Spleen (tissue), 7 donors: ENCODE results near the gene TNFRSF13B.

Experiments used
- POLR2A ChIP-seq, 3 donors: fragments of 450-650 bp; IDR thresholded peaks; one replicate each; pipeline ENCODE4 v1.5.1; 2017; ENCODE audit warnings: antibody characterized with exemption in 3 of 3, mild to moderate bottlenecking in 1 of 3
- POLR2AphosphoS5 ChIP-seq, 3 donors: sonication (generic); formaldehyde crosslinking; IDR thresholded peaks; one replicate each; pipeline ENCODE4 v1.5.1; 2017; ENCODE audit warnings: antibody characterized with exemption in 3 of 3
- TF ChIP-seq, protein P1 (sequence below), 11 experiments: fragments of 200-600 bp in 7 of 11; fragments of 450-650 bp in 4 of 11; sonication (generic) in 4 of 11; IDR thresholded peaks in 8 of 11; conservative IDR thresholded peaks in 3 of 11; 1 replicate in 7 of 11; 2 replicates in 4 of 11; pipeline versions ENCODE4 v1.4.0 to v1.8.0; 2016 to 2021; ENCODE audit warnings: antibody characterized with exemption in 11 of 11, inconsistent platforms in 4 of 11, mild to moderate bottlenecking in 1 of 11
- donor health status: DM: no; HTN: no; CAD: no; lungs with moderate emphysema.
- donor health status: DM: no; HTN: no; CAD: no.
- donor health status: DM: no; HTN: no; CAD: no.

DNA sequence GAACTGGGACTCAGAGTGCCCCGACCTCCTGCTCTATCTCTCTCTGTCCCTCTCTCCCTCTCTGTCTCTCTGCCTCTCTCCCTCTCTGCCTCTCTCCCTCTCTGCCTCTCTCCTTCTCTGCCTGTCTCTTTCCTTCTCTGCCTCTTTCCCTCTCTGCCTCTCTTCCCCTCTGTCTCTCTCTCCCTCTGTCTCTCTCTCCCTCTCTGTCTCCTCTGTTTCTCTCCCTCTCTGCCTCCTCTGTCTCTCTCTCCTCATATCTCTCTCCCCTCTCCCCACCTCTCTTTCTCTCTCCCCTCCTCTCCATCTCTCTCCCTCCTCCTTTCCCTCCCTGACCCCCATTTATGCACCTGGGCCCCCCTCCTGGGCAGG lies 32.7 kb downstream of the TNFRSF13B start:
- TF ChIP-seq POLR2A (IDR thresholded peaks at IDR 0.05) (no peak), POLR2AphosphoS5 (IDR thresholded peaks at IDR 0.05) (no peak)
- TF ChIP-seq, protein P1, sequence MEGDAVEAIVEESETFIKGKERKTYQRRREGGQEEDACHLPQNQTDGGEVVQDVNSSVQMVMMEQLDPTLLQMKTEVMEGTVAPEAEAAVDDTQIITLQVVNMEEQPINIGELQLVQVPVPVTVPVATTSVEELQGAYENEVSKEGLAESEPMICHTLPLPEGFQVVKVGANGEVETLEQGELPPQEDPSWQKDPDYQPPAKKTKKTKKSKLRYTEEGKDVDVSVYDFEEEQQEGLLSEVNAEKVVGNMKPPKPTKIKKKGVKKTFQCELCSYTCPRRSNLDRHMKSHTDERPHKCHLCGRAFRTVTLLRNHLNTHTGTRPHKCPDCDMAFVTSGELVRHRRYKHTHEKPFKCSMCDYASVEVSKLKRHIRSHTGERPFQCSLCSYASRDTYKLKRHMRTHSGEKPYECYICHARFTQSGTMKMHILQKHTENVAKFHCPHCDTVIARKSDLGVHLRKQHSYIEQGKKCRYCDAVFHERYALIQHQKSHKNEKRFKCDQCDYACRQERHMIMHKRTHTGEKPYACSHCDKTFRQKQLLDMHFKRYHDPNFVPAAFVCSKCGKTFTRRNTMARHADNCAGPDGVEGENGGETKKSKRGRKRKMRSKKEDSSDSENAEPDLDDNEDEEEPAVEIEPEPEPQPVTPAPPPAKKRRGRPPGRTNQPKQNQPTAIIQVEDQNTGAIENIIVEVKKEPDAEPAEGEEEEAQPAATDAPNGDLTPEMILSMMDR (IDR thresholded peaks at IDR 0.05 in 8 of 11, conservative IDR thresholded peaks at IDR 0.05 in 3 of 11): no peak
